LoVo (cell line): ENCODE results near the gene ADRB2.
"Not testable (repeated sequence)": the region's sequence is repeated elsewhere in the genome, so short reads cannot be mapped to it uniquely, and the experiment has no call there.

Source experiments
- DNase-seq: peaks from one replicate; pipeline ENCODE4 v3.0.0-alpha.2; 2016; ENCODE audit warnings: low spot score

Gene ADRB2

GRCh38 chr5:148856009-148856367 lies 29.6 kb downstream of the ADRB2 start:
- no peak for DNase-seq

GRCh38 chr5:148856424-148856823 lies 30.0 kb downstream of the ADRB2 start:
- no peak for DNase-seq

GRCh38 chr5:148857474-148857873 lies 31.1 kb downstream of the ADRB2 start:
- no peak for DNase-seq

- DNase-seq, result no peak
Observed at GRCh38 chr5:148858106-148858505, 31.7 kb downstream of the ADRB2 start.

GRCh38 chr5:148858547-148858946 lies 32.1 kb downstream of the ADRB2 start:
- no peak for DNase-seq

- DNase-seq, result no peak
Observed at GRCh38 chr5:148859703-148860102, 33.3 kb downstream of the ADRB2 start.

GRCh38 chr5:148860599-148860998 lies 34.2 kb downstream of the ADRB2 start:
- DNase-seq, result no peak

GRCh38 chr5:148861088-148861487 lies 34.7 kb downstream of the ADRB2 start:
- no peak for DNase-seq

- no peak for DNase-seq
Observed at GRCh38 chr5:148861696-148862095, 35.3 kb downstream of the ADRB2 start.

GRCh38 chr5:148864113-148864841 lies 37.9 kb downstream of the ADRB2 start:
- DNase-seq, result no peak

- no peak for DNase-seq
Observed at GRCh38 chr5:148866024-148866423, 39.6 kb downstream of the ADRB2 start.

GRCh38 chr5:148873120-148873519 lies 46.7 kb downstream of the ADRB2 start:
- no peak for DNase-seq

GRCh38 chr5:148873690-148874485 lies 47.5 kb downstream of the ADRB2 start:
- DNase-seq, result no peak

- DNase-seq, result no peak
Observed at GRCh38 chr5:148875205-148875875, 48.9 kb downstream of the ADRB2 start.

- DNase-seq, result not testable (repeated sequence)
Observed at GRCh38 chr5:148877436-148877835, 51.0 kb downstream of the ADRB2 start.
